C1 segment of cervical spinal cord (tissue), 14 donors: ENCODE data around the gene KCNT1.

ENCODE experiments used
- DNase-seq, 14 donors: peaks; one replicate each; lab custom pipeline; 2025; lab: John Stamatoyannopoulos, UW

The KCNT1 gene

DNA sequence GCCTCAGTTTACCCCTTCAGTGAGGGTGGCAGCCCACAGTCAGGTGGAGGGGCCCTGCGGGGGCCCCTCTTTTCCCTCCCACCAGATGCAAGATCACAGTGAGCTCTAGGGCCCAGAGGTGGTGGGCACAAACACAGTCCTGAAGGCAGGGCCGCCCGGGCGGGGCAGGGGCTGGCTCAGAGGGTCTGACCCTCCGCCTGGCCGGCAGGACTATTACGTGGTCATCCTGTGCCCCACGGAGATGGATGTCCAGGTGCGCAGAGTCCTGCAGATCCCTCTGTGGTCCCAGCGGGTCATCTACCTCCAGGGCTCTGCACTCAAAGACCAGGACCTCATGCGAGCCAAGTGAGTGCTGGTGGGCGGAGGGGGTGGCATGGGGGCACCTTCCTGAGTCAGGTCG, 63.4 kb downstream of the KCNT1 start:
- DNase-seq = no peak

DNA sequence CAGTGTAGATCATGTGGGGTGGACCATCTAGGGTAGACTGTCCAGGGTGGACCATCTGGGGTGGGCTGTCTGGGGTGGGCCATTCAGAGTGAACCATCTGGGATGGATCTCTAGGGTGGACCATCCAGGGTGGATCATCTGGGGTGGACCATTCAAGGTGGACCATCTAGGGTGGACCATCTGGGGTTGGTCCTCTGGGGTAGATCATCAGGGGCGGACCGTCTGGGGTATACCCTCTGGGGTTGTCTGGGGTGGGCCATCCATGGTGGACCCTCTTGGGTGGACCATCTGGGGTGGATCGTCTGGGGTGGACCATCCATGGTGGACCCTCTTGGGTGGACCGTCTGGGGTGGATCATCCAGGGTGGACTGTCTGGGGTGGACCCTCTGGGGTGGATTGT, 64.3 kb downstream of the KCNT1 start:
- no peak for DNase-seq

DNA sequence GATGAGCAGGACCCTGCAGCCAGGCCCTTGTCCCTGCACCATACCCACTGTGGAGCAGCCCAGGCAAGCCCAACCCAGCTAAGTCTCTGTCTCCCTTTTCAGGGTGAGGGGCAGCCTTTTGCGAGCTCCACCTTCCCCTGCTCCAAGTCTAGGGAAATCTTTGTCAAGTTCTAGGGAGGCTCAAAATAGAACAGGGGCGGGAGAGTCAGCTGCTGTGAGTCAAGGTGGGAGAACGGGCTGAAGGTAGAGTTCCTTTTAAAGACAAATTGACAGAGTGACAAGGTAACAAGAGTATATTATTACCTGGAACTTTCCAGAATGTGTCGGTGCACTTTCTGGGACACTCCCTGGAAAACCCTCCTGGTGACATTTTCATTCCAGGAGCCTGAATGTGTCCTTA, 64.7 kb downstream of the KCNT1 start:
- no peak for DNase-seq

DNA sequence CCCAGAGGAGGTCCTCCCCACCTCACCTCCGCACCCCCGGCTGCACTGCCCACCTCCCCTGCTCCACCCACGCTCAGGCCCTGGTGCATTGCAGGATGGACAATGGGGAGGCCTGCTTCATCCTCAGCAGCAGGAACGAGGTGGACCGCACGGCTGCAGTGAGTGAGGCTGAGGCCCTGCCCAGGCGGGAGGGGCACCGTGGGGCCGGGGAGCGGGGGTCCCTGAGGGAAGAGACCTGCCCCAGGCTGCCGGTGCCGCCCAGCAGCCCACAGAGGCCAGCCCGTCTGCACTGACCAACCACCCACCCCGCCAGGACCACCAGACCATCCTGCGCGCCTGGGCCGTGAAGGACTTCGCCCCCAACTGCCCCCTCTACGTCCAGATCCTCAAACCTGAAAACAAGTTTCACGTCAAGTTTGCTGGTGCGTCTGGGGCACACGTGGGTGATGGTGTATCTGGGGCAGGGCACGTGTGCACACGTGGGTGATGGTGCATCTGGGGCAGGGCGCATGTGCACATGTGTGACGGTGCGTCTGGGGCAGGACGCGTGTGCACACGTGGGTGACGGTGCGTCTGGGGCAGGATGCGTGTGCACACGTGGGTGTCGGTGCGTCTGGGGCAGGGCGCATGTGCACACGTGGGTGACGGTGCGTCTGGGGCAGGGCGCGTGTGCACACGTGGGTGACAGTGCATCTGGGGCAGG, 66.7 kb downstream of the KCNT1 start:
- DNase-seq = no peak

DNA sequence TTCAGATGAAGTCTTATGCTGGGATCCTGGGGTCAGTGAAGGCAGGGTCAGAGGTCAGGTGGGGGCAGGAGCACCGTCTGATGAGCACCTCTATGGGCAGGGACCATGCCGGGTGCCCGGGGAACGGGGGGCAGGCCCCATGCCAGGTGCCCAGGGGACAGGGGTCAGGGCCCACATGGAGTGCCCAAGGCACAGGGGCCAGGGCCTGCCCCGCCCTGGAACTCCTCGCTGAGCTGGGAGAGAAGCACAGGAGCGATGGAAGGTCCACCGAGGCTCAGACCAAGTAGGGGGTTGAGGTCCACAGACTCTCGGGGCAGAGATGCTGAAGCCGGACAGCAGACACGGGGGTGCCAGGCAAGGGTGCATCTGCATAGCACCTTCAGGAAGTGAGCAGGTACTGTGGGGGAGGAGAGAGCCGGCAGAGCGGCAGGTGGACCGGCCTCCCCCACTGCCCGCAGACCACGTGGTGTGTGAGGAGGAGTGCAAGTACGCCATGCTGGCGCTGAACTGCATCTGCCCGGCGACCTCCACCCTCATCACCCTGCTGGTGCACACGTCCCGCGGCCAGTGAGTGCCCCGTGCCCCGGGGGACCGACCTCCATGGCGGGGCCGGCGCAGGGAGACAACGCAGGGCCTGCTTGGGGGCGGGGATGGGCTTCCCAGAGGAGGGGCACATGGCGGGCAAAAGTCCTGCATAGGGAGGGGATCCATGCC, 67.7 kb downstream of the KCNT1 start:
- no peak for DNase-seq

DNA sequence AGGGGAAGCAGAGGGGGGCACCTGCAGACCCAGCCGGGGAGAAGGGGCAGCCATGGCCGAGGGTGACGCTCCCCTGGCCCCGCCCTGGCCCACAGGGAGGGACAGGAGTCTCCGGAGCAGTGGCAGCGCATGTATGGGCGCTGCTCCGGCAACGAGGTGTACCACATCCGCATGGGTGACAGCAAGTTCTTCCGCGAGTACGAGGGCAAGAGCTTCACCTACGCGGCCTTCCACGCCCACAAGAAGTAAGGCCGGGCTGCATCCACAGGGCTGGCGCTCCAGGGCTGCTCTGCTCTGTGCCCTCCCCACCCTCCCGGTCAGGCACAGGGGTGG, 68.2 kb downstream of the KCNT1 start:
- DNase-seq = no peak

DNA sequence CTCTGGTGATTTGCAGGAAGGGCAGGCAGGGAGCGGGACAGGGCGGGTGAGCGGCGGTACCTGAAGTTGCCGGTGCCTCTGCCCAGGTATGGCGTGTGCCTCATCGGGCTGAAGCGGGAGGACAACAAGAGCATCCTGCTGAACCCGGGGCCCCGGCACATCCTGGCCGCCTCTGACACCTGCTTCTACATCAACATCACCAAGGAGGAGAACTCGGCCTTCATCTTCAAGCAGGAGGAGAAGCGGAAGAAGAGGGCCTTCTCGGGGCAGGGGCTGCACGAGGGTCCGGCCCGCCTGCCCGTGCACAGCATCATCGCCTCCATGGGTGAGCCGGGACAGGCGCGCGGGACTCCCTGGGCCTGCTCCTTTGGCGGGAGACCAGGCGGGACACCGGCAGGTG, 68.8 kb downstream of the KCNT1 start:
- DNase-seq = no peak

DNA sequence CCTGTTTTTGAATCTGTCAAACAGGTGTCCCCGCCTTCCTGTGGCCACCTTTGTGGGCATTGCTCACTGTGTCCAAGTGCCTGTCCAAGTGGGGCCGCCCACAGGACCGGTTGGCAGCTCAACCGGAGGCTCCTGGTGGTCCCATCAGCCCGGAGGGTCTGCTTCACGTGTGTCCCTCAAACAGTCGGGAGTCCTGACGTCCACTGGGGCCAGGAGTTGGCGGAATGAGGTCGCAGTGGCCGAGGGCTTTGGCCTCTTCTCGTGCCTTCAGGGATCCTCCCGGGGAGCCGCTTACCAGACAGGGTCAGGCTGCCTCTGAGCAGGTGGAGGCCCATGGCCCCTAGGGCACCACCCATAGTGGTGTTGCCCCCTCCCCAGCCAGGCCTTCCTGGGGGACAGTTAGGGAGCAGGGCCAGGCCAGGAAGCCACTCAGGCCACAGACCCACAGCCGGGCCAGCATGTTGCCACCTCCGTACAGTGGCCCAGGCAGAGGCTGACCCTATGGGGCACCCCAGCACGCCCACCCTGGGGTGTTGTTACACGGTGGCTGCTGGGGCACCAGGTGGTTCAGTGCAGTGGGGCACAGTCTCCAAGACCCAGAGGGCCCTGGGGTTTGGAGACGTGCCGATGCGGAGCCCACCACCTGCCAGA, 69.5 kb downstream of the KCNT1 start:
- DNase-seq = no peak

DNA sequence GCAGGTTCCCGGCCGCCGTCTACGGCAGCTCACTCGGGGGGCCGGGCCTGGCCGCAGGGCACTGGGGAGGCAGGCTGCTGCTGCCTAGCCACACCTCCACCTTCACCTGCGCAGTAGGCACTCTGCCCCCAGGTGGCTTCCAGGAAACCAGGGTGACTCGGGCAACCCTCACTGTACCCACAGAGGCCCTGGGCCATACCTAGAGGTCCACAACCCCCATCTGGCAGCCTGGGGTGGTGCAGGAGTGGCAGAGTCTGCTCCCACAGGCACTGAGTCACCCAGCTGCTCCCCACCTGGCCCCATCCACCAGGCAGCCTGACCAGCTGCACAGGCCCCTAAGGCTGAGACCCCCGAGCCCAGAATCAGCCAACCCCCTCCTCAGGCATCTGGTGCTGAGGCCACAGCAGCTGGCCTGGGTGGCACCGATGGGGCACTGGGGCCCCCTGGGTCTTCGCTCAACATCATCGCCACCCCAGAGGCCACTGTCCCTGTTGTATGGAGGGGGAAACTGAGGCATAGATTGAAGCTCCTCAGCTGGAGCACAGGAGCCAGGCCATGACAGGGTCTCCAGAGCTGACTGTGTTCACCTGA, 70.2 kb downstream of the KCNT1 start:
- no peak for DNase-seq

DNA sequence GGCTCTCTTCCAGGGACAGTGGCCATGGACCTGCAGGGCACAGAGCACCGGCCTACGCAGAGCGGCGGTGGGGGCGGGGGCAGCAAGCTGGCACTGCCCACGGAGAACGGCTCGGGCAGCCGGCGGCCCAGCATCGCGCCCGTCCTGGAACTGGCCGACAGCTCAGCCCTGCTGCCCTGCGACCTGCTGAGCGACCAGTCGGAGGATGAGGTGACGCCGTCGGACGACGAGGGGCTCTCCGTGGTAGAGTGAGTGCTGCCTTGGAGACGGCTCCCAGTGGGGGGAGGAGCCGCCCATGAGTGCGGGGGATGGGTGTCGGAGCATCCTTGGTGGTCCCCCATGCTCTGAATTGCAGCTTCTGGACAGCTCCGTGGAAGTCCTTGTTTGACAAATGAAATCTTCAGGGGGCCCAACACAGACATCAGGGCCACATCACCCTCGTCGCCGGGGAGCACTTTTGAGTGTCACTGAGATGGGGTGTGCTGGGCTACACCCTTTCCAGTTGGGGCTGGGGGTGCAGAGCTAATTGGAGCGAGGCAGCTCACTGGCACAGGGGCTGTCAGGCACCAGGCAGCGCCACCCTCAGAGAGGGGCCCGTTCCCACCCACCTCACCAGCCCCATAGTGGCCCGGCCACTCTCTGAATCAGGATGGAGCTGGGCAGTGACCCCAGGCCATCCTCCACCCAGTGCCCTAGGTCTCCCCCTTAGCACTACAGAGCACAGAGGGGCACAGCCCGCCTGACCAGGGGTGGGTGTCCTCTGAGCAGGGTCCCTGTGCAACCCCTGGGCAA, 70.9 kb downstream of the KCNT1 start:
- no peak for DNase-seq

DNA sequence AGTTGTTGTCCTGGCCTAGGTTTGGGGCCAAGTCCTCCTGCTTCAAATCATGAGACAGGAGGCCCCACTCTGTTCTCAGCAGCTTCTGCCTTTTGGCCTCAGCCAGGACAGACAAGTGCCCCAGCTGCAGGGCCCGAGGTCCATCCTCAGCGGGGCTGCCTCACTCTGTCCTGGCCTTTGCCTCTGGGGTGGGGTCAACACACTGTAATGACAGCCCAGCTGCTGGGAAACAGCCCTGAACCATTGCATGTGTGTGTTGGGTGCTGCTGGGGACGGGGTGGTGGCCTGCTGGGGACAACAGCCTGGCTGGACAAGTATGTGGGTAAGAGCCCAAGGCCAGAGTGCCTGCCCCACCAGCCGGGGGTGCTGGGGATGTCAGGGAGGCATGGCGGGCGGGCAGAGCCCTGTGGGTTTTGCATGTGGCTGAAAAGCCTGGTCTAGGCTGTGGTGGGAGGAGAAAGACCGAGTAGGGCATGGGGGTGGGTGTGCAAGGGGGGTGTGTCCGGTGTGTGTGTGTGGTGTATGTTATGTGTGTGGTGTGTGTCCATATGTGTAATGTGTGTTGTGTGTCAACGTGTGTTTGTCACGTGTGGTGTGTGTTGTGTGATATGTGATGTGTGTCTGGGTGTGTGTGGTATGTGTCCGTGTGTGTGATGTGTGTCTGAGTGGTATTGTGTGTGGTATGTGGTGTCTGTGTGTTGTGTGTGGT, 71.7 kb downstream of the KCNT1 start:
- DNase-seq = no peak

DNA sequence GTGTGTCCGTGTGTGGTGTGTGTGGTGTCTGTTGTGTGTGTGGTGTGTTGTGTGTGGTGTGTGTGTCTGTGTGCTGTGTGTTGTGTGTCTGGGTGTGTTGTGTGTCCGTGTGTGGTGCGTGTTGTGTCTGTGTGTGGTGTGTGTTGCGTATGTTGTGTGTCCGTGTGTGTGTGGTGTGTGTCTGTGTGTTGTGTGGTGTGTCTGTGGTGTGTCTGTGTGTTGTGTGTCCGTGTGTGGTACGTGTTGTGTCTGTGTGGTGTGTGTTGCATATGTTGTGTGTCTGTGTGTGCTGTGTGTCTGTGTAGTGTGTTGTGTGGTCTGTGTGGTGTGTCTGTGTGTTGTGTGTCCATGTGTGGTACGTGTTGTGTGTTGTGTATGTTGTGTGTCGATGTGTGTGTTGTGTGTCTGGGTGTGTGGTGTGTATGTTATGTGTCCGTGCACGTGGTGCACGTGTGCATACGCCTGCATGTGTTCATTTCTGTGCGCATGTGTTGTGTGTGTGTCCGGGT, 72.3 kb downstream of the KCNT1 start:
- DNase-seq = no peak

DNA sequence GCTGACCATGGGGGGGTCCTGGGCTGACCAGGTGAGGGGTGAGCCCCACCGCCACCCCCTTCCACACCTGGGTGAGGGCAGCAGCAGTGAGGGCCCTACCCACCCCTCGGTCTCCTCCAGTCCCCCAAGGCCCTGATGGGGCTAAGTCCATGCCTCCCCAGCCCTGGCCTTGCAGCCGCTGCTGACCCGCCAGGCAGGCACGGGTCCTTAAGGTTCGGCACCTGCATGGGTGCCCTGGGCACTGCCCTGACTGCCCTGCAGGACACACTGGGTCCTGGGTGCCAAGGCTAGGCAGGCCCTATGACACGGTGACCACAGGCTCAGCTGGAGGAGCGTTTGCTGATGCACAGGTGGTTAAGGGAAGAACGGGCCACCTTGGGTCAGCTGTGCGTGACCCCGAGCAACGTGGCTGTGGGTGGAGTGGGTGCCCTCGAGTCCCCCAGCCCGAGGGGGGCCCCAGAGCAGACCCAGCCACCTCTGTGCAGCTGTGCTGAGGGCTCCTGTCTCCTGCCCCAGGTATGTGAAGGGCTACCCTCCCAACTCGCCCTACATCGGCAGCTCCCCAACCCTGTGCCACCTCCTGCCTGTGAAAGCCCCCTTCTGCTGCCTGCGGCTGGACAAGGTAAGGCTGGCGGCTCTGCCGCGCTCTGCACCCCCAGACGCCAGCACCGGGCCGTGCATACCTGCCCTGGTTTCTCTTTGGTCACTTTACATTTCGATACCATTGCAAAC, 73.0 kb downstream of the KCNT1 start:
- DNase-seq = no peak

DNA sequence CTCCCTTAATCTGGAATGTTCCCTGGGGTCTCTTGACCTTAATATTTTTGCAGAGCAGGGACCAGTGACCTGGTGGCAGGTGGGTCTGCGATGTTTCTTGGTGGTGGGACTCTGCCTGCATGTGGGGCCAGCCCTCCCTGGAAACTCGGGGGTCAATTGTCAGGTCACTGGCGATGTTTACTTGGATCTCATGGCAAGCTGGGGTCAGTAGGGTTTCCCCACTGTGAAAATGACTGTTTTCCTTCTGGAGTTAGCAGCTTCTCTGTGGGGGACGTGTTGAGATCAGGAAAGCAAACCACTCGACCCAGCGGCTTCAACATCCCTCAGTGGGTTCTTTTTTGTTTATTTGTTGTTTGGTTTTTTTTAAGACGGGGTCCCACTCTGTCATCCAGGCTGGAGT, 73.9 kb downstream of the KCNT1 start:
- DNase-seq = no peak

DNA sequence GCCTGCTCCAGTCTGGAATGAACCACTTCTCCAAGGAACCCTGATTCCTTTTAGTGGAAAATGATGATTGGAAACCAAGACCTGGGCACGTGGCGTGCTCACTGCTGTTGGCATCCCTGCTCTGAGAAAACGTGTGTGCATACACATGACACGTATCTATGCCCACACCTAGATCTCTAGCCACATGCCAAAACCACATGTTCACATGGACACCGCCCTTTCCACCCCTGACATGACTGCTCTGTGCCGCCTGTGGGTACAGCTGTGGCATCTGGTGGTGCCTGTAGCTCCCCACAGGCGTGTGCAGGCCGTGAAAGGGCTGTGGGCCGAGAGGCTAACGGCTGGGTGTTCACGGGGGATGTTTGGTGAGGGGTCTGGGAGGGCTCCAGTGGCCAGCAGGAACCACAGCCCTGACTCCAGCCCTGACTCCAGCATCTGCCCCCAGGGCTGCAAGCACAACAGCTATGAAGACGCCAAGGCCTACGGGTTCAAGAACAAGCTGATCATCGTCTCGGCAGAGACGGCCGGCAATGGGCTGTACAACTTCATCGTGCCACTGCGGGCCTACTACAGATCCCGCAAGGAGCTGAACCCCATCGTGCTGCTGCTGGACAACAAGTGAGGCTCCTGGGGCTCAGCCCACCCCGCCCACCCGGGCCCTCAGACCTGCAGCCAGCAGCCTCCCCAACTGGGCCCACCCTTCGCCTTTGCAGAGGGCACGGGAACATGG, 75.1 kb downstream of the KCNT1 start:
- no peak for DNase-seq

DNA sequence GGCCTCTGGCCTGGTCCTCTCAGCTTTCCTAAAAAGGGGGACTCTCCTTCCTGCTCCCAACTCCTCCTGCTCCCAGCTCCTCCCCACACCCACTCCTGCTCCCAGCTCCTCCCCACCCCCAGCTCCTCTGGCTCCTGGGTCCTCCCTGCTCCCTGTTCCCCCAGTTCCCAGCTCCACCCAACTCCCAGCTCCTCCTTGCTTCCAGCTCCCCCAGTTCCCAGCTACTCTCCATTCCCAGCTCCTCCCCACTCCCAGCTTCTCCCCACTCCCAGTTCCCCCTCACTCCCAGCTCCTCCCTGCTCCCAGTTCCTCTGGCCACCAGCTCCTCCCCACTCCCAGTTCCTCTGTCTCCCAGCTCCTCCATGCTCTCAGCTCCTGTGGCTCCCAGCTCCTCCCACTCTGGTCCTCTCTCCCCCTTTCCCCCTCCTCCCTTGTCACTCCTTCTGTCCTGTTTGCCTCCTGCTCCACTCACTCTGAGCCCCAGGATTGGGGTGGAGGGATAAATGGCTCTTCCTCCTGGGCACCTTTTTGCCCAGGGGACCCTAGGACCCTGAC, 75.7 kb downstream of the KCNT1 start:
- DNase-seq = no peak

DNA sequence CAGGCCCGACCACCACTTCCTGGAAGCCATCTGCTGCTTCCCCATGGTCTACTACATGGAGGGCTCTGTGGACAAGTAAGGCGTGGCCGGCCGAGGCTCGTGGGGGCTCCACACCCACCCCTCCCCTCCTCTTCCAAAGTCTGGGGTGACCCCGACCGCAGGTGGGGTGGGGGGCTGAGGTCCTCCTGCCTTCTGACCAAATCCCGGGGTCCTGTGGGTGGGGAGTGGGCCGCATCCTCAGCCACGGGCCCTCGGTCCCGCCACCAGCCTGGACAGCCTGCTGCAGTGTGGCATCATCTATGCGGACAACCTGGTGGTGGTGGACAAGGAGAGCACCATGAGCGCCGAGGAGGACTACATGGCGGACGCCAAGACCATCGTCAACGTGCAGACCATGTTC, 76.4 kb downstream of the KCNT1 start:
- DNase-seq = no peak

DNA sequence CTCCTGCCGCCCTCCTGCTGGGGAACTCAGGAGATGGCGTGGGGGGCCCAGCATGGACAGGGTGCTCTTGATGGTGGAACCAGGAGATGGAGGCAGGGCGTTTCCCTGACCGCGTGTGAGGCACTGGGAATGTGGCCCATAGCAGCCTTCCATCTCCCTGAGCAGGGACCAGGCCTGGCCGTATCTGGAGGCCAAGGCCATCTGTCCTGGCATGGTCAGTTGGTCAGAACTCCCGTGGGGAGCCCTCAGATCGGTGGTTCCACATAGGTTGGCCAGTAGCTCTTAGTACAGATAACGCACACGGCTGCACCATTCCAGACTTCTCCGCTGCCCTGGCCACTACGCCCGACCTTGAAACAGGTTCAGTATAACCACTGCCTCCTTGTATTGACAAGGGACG, 77.6 kb downstream of the KCNT1 start:
- peak in 1 of 14 donors; percentile 67 for DNase-seq

DNA sequence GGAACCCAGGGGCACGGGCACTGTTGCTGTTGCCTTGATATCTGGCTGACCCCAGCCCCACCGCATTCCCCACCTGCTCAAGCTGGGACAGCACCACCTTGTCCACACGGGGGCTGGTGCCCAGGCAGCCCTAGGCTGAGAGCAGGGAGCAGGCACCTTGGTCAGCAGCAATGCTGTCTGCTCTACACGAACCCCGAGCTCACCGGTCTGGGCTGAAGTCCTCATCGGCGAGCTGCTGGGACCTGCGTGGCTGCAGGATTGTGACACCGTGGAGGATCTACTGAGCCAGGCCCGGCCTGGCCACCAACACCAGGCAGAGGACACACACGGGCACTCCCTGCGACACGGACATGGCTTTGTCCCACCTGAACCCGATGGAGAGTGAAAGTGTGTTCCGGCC, 78.1 kb downstream of the KCNT1 start:
- DNase-seq = no peak
